HUDEP-2 (cell line): ENCODE measurements around the gene PLPPR2.
A peak's percentile ranks its signal among the peaks of the same experiment; 100 is the strongest.

Experiments
- DNase-seq, 76 experiments: peaks; one replicate each; lab custom pipeline; 2025; ENCODE audit not compliant: unreplicated experiment in 76 of 76; lab: John Stamatoyannopoulos, UW

Gene PLPPR2

DNA sequence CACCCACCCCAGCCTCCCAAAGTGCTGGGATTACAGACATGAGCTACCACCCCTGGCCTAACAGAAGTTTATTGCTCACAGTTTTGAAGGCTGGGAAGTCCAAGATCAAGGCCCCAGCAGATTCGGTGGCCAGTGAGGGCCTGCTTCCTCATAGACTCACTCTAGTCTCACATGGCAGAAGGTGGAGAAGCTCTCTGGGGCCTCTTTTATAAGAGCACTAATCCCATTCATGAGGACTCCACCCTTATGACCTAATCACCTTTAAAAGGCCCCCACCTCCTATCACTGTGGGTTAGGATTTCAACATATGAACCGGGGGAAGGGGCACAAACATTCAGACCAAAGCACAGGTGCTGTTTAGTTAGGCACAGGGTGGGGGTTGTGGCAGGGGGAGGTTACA lies 12.3 kb downstream of the PLPPR2 start:
- no peak for DNase-seq

DNA sequence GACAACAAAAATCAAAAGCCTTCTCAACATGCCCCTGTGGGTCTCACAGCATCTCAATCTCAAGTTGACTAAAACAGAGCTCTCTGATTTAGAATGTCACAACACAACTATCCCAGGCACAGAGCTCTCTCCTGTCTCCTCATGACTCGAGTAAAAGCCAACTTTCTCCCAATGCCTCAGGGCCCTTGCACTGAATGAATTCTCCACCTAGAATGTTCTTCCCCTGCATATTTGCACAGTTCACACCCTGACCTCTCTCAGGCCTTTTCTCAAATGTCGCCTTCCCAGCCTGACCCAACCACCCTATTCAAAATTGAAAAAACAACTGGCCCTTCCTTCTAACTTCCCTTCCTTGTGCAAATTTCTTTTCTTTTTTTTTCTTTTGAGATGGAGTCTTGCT lies 15.5 kb downstream of the PLPPR2 start:
- DNase-seq: no peak

DNA sequence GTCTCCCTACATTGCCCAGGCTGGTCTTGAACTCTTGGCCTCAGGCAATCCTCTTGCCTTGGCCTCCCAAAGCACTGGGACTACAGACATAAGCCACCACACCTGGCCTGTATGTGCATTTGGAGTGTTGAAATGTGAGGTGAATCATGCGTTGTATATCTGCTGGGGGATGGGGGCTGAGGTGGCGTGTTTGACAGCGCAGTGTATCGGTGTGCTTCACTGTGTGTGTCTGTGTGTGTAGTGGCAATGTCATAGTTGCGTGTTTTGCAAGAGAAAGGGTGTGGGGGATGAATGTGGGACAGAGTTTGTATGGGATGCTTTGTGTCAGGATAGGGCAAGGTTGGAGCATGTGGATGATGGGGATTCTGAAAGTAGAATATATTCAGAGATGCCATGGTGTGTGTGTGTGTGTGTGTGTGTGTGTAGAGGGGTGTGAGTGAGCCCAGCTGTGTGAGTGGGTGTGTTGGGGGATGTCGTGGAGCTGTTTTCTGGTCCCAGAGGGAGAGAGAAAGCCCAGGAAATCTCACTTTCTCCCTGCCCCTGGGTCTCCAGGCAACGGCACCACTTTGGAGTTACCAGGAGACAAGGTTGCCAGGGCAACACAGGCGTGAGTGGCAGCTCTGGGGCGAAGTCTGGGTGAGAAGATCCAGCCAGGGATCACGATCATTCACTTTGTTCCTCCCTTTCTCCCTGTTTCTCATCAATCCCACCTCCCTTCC lies 18.1 kb downstream of the PLPPR2 start:
- DNase-seq: peak in 49 of 76 experiments; percentile 9 to 69 (median 39)

DNA sequence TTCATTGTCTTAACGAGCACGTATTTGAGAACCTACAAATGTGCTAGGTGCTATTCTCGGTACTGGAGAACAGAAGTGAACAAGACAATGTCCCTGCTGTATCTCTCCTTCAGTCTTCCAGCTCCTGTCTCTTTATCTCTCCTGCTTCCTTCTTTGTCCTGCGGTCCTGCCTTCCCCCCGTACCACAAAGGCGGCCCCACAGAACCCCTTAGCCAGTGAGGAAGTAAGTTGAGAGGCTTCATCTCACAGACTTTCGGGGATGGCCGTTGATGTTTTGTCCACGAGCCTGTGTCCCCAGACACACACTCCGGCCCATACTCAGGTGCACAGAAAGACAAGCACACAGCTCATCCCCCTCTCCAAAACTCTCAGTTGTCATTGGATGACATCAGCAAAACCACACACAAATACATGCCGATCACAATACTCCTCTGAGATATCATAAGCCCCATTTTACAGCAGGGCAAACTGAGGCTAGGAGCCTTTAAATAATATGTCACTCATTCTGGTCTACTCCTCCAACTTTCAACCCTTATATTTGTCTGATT lies 18.7 kb downstream of the PLPPR2 start:
- DNase-seq: no peak

DNA sequence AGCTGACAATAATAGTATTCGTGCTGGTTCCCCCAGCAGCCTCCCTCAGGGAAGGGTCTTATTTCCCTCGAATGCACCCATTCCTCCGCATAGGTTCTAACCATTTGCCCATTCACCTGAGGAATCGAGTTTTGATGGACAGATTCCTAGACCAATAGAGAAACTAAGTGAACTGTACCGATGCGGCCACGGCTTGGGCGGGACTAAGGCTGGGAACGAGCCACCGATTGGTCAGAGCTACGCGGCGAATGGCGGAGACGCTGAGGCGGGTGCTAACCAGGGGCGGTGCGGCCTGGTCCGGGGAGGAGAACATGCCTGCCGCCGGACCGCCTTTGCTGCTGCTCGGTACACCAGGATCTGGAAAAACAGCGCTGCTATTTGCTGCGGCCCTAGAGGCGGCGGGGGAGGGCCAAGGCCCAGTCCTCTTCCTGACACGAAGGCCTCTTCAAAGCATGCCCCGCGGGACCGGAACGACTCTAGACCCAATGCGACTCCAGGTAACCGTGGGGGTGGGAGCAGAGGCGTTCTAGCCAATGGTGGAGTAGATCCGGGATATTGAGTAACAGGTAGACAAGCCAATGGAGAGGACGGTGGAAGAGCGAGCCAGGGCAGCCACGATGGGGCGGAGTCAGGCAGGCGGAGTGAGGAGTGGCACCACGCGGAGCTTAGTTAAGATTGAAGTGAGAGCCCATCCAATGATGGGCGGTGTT lies 19.4 kb downstream of the PLPPR2 start, which contains the start of gene SWSAP1:
Gene SWSAP1 (plus strand): TSS at position 234 of the 710 bp plus-strand sequence. CDS start 15 bp downstream, at position 249.
- DNase-seq: peak; percentile 93 to 100 (median 99)

DNA sequence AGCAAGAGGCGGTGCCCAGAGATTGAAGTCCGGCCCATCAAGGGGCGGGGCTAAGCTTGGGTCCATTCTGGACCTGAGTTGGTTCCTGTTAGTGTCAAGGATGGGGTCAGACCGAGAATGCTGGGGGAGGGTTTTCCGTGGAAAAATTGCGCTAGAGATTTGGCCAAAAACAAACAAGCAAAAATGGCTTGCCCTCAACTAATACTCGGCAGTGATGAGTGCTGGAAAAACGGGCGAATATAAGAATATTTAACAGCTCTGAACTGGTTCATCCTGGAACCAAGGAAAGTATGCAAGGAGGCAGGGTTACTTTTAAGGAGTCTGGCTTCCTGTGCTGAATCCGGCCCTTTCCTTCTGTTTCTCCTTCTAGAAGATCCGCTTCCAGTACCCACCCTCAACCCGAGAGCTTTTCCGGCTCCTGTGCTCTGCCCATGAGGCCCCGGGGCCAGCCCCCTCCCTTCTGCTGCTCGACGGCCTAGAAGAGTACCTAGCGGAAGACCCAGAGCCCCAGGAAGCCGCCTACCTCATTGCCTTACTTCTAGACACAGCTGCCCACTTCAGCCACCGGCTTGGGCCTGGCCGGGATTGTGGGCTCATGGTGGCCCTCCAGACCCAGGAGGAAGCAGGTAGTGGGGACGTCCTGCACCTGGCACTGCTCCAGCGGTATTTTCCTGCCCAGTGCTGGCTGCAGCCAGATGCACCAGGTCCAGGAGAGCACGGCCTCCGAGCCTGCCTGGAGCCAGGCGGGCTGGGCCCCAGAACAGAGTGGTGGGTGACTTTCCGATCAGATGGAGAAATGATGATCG lies 20.1 kb downstream of the PLPPR2 start:
- peak in 49 of 76 experiments; percentile 14 to 92 (median 45) for DNase-seq

DNA sequence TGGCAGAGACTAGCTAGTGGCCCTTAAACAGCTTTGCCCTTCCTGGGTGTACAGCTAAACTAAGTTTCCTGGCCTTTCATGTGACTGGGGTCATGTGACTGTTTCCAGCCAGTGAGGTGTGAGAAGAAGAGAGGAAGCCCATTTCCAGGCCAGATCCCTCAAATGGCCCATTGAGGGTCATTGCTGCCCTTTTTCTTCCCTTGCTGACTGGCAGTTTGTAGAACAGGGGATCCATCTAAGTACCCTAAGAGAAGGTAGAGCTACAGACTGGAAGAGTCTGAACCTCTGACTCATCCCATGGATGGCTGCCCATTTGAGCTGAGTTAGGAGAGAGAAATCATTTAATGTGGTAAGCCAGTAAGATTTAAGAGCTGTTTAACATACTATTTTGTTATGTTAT lies 22.0 kb downstream of the PLPPR2 start:
- DNase-seq: peak in 45 of 76 experiments; percentile 8 to 73 (median 39)

DNA sequence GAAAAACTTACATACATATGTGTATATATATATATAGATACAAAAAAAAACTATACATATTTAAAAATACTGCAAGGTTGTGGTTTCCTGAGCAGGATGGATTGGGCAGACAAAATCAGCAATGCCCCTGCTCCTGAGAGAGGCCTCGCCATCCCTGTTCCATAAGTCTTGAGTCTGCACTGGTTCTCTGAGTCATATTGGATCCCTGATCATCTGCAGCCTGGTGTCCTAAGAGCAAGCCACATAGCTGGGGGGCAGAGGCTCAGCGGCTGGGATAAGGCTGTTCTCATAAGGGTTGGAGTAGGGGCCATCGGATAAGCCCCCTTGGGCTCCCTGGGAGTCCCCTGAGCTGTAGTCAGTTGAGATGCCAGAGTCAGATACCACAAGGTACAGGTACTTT lies 22.5 kb downstream of the PLPPR2 start:
- no peak for DNase-seq

DNA sequence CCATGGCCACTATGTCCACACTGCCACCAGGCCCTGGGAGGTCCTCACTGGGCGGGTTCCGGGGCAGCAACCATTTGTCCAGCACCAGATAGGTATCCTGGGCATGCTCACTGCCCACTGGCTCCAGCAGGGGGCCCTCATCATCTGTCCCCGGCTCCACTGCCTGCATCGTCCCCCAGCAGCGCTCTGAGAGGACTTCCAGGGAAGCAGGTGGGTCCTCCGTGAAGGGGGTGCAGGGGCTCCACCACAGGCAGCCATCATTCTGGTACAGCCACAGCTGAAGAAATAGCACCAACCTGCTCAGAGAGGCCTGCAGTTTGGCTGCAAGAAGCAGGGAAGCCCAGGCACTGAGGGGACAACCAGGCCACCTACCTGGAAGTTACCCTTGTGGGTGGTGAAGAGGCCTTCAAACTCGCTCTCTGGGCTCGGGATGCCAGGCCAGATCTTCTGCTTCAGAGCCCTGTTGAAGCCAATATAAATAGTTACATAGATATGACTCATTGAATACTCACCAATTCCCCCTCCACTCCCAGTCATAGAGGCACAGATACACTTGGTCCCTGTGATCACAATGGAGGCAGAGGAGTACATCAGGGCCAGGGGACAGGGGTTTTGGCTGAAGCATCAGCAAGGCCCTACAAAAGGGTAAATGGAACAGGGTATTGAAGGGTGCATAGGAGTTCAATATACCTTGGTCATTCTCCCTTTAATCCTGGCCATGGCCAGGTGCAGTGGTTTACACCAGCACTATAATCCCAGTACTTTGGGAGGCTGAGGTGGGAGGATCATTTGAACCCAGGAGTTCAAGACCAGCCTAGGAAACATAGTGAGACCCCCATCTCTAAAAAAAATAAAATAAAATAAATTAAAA lies 23.3 kb downstream of the PLPPR2 start:
- peak in 44 of 76 experiments; percentile 16 to 66 (median 39) for DNase-seq

DNA sequence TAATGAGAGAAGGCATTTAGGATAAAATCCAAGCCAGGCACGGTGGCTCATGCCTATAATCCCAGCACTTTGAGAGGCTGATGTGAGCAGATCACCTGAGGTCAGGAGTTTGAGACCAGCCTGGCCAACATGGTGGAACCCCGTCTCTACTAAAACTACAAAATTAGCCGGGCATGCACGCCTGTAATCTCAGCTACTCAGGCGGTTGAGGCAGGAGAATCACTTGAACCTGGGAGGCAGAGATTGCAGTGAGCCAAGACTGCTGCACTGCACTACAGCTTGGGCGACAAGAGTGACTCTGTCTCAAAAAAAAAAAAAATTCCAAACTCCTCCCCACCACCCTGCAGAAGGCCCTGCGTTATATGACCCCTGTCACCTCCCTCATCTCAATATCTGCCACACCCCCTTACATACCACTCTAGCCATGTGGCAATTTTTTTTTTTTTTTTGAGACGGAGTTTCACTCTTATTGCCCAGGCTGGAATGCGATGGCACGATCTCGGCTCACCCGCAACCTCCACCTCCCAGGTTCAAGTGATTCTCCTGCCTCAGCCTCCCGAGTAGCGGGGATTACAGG lies 24.1 kb downstream of the PLPPR2 start:
- peak in 1 of 76 experiments; percentile 14 for DNase-seq

DNA sequence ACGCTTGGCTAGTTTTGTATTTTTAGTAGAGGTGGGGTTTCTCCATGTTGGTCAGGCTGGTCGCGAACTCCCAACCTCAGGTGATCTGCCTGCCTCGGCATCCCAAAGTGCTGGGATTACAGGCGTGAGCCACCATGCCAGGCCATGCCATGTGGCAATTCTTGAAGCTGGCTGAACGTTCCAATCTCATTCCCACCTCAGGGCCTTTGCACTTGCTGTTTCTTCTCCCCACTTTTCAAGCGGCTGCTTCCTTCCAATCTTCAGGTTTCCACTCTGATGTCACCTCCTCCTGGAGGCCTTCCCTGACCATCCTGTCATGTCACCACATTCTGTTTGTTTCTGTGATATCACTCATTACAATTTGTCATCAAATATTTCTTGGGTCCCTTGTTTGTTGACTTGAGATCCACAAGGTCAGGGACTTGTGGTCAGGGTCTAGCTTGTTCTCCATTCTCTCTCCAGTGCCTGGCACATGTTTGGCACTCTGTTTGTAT lies 24.7 kb downstream of the PLPPR2 start:
- no peak for DNase-seq

DNA sequence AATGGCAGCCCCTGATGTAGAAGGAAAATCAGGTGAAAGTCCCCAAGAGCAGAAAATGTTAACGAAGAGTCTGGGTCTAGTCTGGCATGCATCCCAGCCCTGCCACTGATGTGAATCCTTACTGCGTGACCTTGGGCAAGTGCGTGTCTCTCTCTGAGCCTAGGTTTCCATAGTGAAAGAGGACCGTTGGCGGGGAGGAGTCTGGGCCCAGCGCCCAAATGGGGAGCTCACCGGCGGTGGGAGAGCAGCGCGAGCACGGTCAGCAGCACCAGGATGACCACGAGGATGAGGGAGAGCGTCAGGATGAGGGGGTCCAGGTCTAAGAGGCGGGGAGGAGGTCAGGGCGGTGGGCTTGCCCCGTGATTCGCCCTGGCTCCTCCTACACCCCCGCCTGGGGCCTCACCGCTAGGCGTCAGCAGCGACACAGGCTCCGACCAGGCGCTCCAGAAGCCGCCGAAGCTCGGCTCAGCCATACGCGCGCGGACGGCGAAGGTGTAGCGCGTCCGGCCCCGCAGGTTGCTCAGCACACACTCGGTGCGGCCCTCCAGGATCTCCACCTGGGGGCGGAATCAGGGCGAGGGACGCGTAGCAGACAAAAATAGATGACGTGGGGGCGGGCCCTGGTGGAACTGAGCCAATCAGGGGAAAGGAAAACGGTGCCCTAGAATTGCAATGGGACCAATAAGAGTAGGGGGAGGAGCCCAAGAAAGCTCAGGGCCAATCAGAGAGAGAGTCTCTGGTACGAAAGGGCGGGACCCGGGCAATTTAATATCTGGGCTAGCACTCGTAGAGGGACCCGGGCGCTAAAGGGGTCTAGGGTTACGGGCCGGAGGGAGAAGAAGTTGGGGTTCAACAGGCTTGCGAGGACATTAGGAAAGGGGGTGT lies 25.7 kb downstream of the PLPPR2 start:
- peak in 73 of 76 experiments; percentile 31 to 98 (median 83) for DNase-seq

DNA sequence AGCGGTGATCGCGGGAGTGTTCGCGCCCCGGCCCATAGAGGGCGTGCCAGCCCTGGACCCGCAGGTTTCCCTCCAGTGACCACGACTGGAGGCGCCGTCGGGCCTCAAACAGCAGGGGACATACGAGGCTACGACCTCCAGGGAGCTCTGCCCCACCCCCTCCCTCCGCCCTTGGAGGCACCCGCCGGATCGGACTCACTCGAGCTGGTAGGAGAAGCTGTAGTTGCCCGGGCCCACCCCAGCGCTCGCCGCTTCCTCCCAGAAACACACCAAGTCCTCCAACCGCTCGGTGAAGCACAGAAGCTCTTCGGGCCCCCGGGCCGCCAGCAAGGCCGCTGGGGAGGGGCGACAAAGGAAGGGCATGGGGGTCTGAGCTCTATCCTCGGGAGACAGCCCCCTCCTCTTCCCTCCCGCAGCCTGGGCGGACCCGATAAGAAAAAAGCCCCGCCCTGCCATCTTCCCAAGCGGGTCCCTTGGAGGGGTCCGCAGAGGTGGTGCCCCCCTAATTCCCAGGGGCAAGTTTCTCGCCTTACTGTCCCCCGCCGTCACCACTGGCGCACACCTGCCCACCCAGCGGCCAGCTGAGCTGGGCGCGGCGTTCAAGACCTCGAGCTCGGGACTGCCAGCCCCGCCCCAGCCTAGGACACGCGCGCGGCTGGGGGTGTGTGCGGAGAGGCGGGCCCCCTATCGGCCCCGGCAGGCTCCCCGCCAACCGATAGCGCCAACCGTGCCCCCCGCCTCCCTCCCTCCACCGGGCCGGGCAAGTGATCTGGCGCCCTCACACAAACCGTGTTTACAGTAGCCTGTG lies 27.9 kb downstream of the PLPPR2 start:
- peak in 73 of 76 experiments; percentile 25 to 96 (median 91) for DNase-seq

DNA sequence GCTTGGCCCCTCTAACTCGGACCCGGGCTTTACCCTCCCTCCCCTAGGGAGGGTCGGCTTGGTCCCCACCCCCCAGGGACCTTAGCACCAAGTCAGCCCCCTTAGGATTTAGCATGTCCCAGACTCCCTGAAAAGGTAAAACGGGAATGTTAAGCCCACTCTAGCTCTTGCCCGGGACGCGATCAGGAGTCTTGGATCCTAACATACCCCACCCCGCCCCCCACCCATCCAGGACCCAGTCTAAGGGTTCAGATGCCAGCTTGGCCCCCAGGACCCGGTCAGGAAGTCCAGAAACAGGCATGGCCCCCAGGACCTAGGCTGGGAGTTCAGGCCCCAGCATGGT lies 28.4 kb downstream of the PLPPR2 start:
- DNase-seq: peak in 5 of 76 experiments; percentile 40 to 96 (median 54)

DNA sequence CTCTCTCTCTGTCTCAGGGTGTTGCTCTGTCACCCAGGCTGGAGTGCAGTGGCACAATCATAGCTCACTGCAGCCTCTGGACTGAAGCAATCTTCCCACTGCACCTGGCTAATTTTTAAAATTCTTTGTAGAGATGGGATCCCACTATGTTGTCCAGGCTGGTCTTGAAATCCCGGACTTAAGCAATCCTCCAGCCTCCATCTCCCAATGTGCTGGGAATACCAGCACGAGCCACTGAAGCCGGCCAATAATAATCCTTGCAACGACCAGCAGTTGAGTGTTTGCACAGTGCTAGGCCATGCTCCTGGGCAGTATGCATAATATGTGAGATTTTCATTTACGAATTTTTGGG lies 29.5 kb downstream of the PLPPR2 start:
- peak in 3 of 76 experiments; percentile 13 to 27 (median 14) for DNase-seq

DNA sequence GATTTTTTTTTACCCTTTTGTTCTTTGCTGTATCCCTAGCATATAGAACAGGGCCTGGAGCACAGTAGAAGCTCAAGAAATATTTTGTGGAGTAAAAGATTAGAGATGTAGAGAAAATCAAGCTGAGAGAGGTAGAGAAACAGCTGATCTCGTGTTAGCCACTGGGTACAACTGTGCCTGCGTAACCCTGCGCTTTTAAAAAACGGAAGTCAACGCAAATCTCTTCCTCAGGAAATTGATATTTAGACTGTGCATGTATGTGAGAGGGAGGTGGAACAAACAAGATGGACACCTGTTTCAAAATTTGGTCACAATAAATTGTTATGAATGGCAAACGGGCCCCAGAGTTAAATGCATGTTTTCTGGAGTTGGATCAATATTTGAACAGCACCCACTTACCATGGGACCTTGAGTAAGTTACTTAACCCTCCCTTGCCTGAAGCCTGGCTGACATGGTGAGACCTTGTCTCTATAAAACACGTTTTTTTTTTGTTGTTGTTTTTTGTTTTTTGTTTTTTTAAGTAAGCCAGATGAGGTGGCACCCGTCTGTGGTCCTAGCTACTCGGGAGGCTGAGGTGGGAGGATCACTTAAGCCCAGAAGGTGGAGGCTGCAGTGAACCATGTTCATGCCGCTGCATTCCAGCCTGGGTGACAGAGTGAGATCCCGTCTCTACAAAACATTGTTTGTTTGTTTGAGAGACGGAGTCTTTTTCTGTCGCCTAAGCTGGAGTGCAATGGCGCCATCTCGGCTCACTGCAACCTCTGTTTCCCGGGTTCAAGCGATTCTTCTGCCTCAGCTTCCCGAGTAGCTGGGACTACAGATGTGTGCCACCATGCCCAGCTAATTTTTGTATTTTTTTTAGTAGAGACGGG lies 32.2 kb downstream of the PLPPR2 start:
- DNase-seq: no peak

DNA sequence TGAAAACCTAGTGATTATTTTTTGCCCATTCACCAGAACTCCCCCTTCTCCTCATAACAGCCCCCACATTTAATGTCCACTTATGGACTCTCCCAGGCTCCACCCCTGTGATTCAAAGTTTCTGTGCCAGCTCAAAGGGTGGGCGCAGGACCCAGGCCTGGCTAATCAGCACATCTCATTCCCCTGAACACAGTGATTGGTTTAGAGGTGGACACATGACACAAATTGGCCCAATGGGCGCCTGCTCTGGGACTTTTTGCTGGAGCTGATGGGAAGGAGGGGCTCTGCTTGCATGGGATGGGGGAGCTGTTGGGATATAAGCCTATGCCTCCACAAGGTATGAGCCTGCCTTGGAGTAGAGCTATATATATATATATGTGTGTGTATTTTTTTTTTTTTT lies 35.1 kb downstream of the PLPPR2 start:
- DNase-seq: no peak
